ENCODE measurements around the gene ADAM8.

- TF ChIP-seq TAF1 (IDR thresholded peaks at IDR 0.05; ENCODE audit: borderline replicate concordance, low read depth, low read length) (no peak), GABPA (IDR thresholded peaks at IDR 0.05; ENCODE audit: low read depth) (no peak), CTCF (IDR thresholded peaks at IDR 0.05) (no peak), FOXM1 (IDR thresholded peaks at IDR 0.05; ENCODE audit: low read depth) (no peak), TEAD4 (IDR thresholded peaks at IDR 0.05; ENCODE audit: borderline replicate concordance, insufficient read depth) (no peak)
Measured at GRCh38 chr10:133289761-133290160, 13.1 kb upstream of the ADAM8 start.
